Gastroesophageal sphincter (tissue), 4 donors: Measurements from ENCODE around the gene IL3RA. TPM values are rescaled to one million over a fixed set of nuclear protein-coding genes. Genes with fewer than 3 reads are reported as not detected.
"Not testable (repeated sequence)": the region's sequence is repeated elsewhere in the genome, so short reads cannot be mapped to it uniquely, and the experiment has no call there.

Experiments
- ATAC-seq: fragments of 150-250 bp; one replicate; pipeline ENCODE4 v1.9.1; 2016; ENCODE audit warnings: mild to moderate bottlenecking, moderate library complexity
- H3K27ac ChIP-seq, 4 donors: fragments of 200-600 bp; sonication (generic) in 3 of 4; 1 replicate in 3 of 4; 2 replicates in 1 of 4; pipeline ENCODE4 v1.5.1; 2016 to 2019
- H3K27me3 ChIP-seq: fragments of 200-600 bp; sonication (generic); one replicate; pipeline ENCODE4 v1.5.1; 2019
- H3K36me3 ChIP-seq, 2 donors: fragments of 200-600 bp; sonication (generic); one replicate each; pipeline ENCODE4 v1.5.1; 2019; ENCODE audit warnings: control low read depth in 1 of 2
- H3K4me1 ChIP-seq, 3 donors: fragments of 200-600 bp; sonication (generic); 1 replicate in 2 of 3; 2 replicates in 1 of 3; pipeline ENCODE4 v1.5.1; 2016 to 2019; ENCODE audit warnings: control low read depth in 2 of 3
- H3K4me3 ChIP-seq, 2 donors: fragments of 200-600 bp; sonication (generic); one replicate each; pipeline ENCODE4 v1.5.1; 2019; ENCODE audit warnings: mild to moderate bottlenecking in 1 of 2, moderate library complexity in 1 of 2
- H3K9me3 ChIP-seq, 3 donors: fragments of 200-600 bp; sonication (generic); one replicate each; pipeline ENCODE4 v1.5.1; 2017 to 2019; ENCODE audit warnings: control low read depth in 2 of 3
- EP300 ChIP-seq: sonication (generic); formaldehyde crosslinking; IDR thresholded peaks from one replicate; pipeline ENCODE4 v1.6.1; 2017; ENCODE audit warnings: antibody characterized with exemption, mild to moderate bottlenecking
- POLR2A ChIP-seq, 2 donors: fragments of 450-650 bp; IDR thresholded peaks; one replicate each; pipeline ENCODE4 v1.6.1; 2017; ENCODE audit warnings: antibody characterized with exemption in 2 of 2, mild to moderate bottlenecking in 2 of 2, moderate library complexity in 1 of 2
- POLR2AphosphoS5 ChIP-seq: sonication (generic); formaldehyde crosslinking; IDR thresholded peaks from one replicate; pipeline ENCODE4 v1.6.1; 2017; ENCODE audit warnings: antibody characterized with exemption
- WGBS, 2 donors: methylation state at CpG; one replicate each; pipeline ENCODE4 v1.1.5; 2018; ENCODE audit warnings: low coverage in 1 of 2; 5-methylcytosine and 5-hydroxymethylcytosine counted together
- total RNA-seq, 4 donors: library from RNA; depleted of rRNA; stranded (reverse); fragments of >200 nt; gene quantifications; one replicate each; pipeline ENCODE4 v1.1.0, GENCODE V29; 2016
- TF ChIP-seq, protein P1 (sequence below), 4 experiments: fragments of 200-600 bp in 2 of 4; fragments of 450-650 bp in 2 of 4; sonication (generic) in 1 of 4; IDR thresholded peaks; one replicate each; pipeline ENCODE4 v1.5.1; 2017 to 2019; ENCODE audit warnings: antibody characterized with exemption in 4 of 4, mild to moderate bottlenecking in 2 of 4, moderate library complexity in 2 of 4

IL3RA gene
- total RNA-seq, 4 donors from 2014 or later: 3.6 to 10.2 (median 6.7) TPM

DNA sequence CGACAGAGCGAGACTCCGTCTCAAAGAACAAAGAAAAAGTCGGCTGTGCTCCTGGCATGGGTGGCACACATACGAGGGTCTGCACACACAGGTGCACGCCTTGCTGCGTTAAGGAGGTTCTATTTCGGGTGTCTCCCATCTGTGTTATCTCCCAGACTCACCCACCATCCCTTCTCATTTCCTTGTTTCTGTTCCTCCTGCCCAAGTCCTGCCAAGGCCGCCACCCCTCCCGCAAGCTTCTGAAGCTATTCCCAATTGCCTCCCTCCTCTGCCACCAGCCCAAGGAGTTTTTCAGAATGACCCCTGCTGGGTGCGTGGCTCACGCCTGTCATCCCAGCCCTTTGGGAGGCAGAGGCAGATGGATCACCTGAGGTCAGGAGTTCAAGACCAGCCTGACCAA is 6.0 kb upstream of the IL3RA start:
- 67 to 76% methylated on average over 4 to 10 of the region's 12 CpGs for WGBS, 2 donors
- H3K27me3 ChIP-seq: peaks cover 36% of the 10 kb centered on the region
- no peak for TF ChIP-seq EP300
- no peak for TF ChIP-seq POLR2AphosphoS5
- no peak for TF ChIP-seq POLR2A (IDR thresholded peaks at IDR 0.05)
- TF ChIP-seq, protein P1, sequence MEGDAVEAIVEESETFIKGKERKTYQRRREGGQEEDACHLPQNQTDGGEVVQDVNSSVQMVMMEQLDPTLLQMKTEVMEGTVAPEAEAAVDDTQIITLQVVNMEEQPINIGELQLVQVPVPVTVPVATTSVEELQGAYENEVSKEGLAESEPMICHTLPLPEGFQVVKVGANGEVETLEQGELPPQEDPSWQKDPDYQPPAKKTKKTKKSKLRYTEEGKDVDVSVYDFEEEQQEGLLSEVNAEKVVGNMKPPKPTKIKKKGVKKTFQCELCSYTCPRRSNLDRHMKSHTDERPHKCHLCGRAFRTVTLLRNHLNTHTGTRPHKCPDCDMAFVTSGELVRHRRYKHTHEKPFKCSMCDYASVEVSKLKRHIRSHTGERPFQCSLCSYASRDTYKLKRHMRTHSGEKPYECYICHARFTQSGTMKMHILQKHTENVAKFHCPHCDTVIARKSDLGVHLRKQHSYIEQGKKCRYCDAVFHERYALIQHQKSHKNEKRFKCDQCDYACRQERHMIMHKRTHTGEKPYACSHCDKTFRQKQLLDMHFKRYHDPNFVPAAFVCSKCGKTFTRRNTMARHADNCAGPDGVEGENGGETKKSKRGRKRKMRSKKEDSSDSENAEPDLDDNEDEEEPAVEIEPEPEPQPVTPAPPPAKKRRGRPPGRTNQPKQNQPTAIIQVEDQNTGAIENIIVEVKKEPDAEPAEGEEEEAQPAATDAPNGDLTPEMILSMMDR (IDR thresholded peaks at IDR 0.05): no peak

DNA sequence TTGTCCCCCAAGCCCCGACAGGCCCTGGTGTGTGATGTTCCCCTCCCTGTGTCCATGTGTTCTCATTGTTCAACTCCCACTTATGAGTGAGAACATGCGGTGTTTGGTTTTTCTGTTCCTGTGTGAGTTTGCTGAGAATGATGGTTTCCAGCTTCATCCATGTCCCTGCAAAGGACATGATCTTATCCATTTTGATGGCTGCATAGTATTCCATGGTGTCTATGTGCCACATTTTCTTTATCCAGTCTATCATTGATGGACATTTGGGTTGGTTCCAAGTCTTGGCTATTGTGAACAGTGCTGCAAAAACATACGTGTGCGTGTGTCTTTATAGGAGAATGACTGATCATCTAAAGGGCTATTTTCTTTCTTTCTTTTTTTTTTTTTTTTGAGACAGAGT is 4.2 kb upstream of the IL3RA start:
- not testable (repeated sequence) for H3K36me3 ChIP-seq, H3K27ac ChIP-seq, H3K4me3 ChIP-seq, H3K9me3 ChIP-seq, ATAC-seq
- Histone ChIP-seq H3K4me1 (peaks cover 0 to 16% (median 0%) of the 10 kb centered on the region in 3 donors), H3K27me3 (peaks cover 20% of the 10 kb centered on the region)
- WGBS, 2 donors: 67 to 85% methylated on average over 4 of the region's 4 CpGs

More for the DNA sequence above, 6.0 kb upstream of the IL3RA start:
- no peaks in the 10 kb centered on the region for H3K4me1 ChIP-seq
- no peak overlapping the region for H3K27ac ChIP-seq
- H3K36me3 ChIP-seq: no peaks in the 10 kb centered on the region
- H3K4me3 ChIP-seq: no peak overlapping the region
- ATAC-seq: no peak
- H3K9me3 ChIP-seq: no peaks in the 10 kb centered on the region

DNA sequence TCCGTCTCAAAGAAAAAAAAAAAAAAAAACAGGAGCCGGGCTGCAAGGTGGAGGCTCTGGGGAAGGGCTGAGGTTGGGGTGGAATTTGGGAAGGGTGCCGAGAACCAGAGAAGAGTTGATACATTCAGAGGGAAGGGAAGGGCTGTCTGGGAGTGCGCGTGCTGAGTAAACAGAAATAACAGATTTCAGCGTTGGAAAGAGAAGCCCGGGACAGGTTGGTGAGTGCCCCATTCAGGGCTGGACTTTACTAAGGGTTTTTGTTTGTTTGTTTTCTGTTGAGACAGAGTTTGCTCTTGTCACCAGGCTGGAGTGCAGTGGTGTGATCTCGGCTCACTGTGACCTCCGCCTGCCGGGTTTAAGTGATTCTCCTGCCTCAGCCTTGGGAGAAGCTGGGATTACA is 1.7 kb upstream of the IL3RA start:
- ATAC-seq: no peak
- WGBS, 2 donors: 32 to 53% methylated on average over 9 to 10 of the region's 10 CpGs

DNA sequence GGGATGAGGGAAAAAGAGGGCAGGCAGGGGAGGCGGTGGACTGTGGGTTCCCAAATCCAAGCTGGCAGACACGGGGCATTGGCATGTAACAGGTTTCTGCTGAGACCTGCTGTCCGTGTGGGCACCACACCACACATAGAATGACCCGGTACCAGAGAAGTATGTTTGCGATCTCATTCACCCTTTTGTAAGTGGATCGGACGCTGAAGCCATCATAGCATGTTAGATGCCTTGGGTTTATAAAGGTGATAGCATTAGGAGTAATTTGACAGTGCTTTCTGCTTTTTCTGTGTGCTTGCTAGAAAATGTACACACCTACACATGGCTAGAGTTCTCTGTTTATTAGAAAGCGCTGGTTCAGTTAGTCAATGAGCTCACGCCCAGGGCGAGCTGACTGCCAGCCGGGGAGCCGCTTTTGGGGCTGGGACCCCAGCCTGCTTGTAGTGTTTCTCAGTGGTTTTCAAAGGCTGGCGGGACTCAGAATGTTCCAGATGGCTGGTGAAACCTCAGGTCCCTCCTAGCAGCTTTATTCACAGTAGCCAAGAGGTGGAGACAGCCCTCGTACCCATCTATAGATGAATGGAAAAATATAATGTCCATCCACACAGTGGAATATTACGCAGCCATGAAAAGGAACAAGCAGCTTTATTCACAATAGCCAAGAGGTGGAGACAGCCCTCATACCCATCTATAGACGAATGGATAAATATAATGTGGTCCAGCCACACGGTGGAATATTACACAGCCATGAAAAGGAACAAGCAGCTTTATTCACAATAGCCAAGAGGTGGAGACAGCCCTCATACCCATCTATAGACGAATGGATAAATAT is 579 bp downstream of the IL3RA start:
- TF ChIP-seq POLR2A (IDR thresholded peaks at IDR 0.05) (no peak), EP300 (no peak)
- peak overlapping the region; percentile 55 to 80 (median 64) for H3K27ac ChIP-seq
- 46 to 59% methylated on average over 8 to 12 of the region's 18 CpGs for WGBS, 2 donors

More for the DNA sequence above, 1.7 kb upstream of the IL3RA start:
- no peak overlapping the region for H3K4me3 ChIP-seq
- no peak overlapping the region for H3K27ac ChIP-seq
- no peaks in the 10 kb centered on the region for H3K36me3 ChIP-seq
- H3K4me1 ChIP-seq: peaks cover 0 to 16% (median 0%) of the 10 kb centered on the region in 3 donors
- peaks cover 4% of the 10 kb centered on the region for H3K27me3 ChIP-seq
- peaks cover 0 to 13% (median 0%) of the 10 kb centered on the region in 3 donors for H3K9me3 ChIP-seq
- no peak for TF ChIP-seq EP300
- TF ChIP-seq, protein P1 (IDR thresholded peaks at IDR 0.05): no peak

DNA sequence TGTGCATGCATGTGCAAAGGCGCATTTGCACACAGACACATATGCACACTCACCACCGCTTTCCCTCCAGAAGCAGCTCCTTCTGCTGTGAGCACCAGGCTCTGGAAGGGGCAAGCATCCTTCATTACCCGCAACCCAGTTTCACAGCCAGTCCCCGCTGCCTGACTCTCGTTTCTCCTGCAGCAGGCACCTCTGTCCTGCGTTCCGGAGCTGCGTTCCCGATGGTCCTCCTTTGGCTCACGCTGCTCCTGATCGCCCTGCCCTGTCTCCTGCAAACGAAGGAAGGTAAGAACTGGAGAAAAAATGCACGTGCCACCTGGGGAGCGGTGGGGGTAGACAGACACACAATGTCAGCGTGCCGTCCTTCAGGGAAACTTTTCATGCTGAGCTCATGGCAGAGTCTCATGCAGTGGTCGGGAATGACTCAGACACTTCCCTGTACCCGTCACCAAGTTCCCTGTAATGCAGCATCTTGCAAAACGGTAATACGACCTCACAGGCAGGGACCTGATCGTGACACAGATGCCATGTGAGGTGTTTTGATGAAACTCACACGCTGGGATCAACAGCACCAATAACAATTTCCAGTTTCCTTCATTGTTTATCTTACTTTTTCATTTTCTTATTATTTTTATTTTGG is 5.1 kb downstream of the IL3RA start:
- TF ChIP-seq EP300 (no peak), POLR2AphosphoS5 (no peak), POLR2A (IDR thresholded peaks at IDR 0.05) (no peak)
- TF ChIP-seq, protein P1 (IDR thresholded peaks at IDR 0.05): no peak
- ATAC-seq: no peak

More for the DNA sequence above, 579 bp downstream of the IL3RA start:
- no peak for ATAC-seq
- Histone ChIP-seq H3K9me3 (peaks cover 0 to 13% (median 0%) of the 10 kb centered on the region in 3 donors), H3K36me3 (peaks cover 0 to 10% of the 10 kb centered on the region in 2 donors), H3K4me1 (peaks cover 0 to 16% (median 0%) of the 10 kb centered on the region in 3 donors), H3K27me3 (no peaks in the 10 kb centered on the region), H3K4me3 (peak overlapping the region; percentile 54 to 68)

DNA sequence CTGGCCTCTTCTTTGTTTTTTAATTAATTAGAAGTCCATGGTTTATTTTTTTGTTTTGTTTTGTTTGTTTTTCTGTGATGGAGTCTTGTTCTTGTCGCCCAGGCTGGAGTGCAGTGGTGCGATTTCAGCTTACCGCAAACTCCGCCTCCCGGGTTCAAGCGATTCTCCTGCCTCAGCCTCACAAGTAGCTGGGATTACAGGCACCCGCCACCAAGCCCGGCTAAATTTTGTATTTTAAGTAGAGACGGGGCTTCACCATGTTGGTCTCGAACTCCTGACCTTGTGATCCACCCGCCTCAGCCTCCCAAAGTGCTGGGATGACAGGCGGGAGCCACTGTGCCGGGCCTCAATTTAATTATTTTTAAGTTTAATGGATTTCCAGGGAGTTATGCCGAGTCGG is 13.0 kb downstream of the IL3RA start:
- not testable (repeated sequence) for H3K4me1 ChIP-seq, H3K9me3 ChIP-seq, ATAC-seq, H3K27ac ChIP-seq, H3K4me3 ChIP-seq, H3K27me3 ChIP-seq
- WGBS, 2 donors: 88 to 89% methylated on average over 6 to 8 of the region's 15 CpGs
- H3K36me3 ChIP-seq: peaks cover 0 to 38% of the 10 kb centered on the region in 2 donors

More for the DNA sequence above, 5.1 kb downstream of the IL3RA start:
- Histone ChIP-seq H3K36me3 (peaks cover 0 to 28% of the 10 kb centered on the region in 2 donors), H3K4me3 (no peak overlapping the region), H3K9me3 (peaks cover 0 to 13% (median 0%) of the 10 kb centered on the region in 3 donors), H3K4me1 (peaks cover 0 to 7% (median 0%) of the 10 kb centered on the region in 3 donors), H3K27ac (no peak overlapping the region), H3K27me3 (no peaks in the 10 kb centered on the region)
- 52 to 78% methylated on average over 7 to 14 of the region's 22 CpGs for WGBS, 2 donors
